GM12892 (cell line): Measurements from ENCODE around the gene AQP3.

Source experiments
- POLR2A ChIP-seq: IDR thresholded peaks from 2 replicates; pipeline ENCODE4 v1.6.1; 2011; ENCODE audit warnings: low read depth, low read length, control low read depth
- POLR2AphosphoS5 ChIP-seq: IDR thresholded peaks from 2 replicates; pipeline ENCODE4 v1.6.1; 2011; ENCODE audit warnings: low read depth, low read length, control low read depth
- TAF1 ChIP-seq: IDR thresholded peaks from 2 replicates; pipeline ENCODE4 v1.6.1; 2011; ENCODE audit warnings: low read depth, mild to moderate bottlenecking, control low read depth, low read length, borderline replicate concordance

DNA sequence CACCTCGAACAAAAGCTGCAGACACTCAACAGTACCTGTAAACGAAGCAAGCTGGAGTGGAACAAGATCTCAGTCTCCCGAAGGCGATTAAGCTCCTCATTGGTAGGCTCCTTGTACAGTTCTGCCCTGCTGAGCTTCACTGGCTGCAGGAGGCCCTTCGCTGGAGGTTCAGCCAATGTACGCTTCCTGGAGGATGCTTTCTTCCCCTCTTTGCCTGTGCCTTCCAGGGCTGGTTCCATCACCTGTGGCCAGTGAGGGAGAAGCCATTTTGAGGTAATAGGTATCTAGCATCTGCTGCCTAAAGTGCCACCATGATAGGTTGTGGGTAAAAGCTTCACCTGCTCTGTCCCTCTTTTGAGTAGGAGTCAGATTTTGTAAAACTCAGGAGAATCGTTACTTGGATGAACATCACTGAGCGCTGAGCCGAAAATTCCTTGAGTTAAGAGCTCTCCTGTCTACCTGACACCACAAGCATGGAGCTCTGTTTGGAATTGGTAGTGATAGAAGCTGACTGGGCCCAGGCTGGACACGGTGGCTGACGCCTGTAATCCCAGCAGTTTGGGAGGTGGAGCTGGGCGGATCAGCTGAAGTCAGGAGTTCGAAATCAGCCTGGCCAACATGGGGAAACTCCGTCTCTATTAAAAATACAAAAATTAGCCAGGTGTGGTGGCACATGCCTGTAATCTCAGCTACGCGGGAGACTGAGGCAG is 24.9 kb upstream of the AQP3 start:
- TF ChIP-seq POLR2A (no peak), POLR2AphosphoS5 (no peak), TAF1 (no peak)
